ENCODE data around the gene MAGED4. TPM values are rescaled to one million over a fixed set of nuclear protein-coding genes. Genes with fewer than 3 reads are reported as not detected.
"Not testable (repeated sequence)": the region's sequence is repeated elsewhere in the genome, so short reads cannot be mapped to it uniquely, and the experiment has no call there.

MAGED4 gene
- total RNA-seq, 6 experiments from 2014 or later, result 0.18 to 1.0 (median 0.25) TPM; not detected in 3

DNA sequence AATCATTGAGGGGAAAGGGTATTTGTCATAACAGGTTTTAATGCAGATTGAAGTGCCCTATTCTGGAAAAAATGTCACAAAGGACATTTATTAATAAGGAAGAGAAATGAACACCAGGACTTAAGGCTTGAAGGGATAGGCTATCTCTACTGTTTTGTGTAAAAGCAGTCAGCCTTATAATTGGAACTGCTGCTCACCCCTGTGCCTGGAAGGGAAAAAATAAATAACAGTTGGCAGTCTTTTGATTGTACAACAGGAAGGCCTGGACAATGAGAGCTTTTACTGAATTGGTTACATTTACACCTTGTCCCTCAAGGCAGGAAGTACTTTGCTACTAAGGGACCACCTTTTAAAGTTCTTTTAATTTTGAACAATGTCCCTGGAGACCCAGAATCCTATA is 17.8 kb upstream of the MAGED4 start:
- Histone ChIP-seq H3K27me3 (peaks cover 0 to 4% of the 10 kb centered on the region in 2 donors), H3K9me3 (no peaks in the 10 kb centered on the region), H3K27ac (no peak overlapping the region), H3K36me3 (no peaks in the 10 kb centered on the region), H3K4me1 (no peaks in the 10 kb centered on the region), H3K4me3 (no peak overlapping the region)
- DNase-seq (no peak), ATAC-seq (no peak)
- no peak for TF ChIP-seq POLR2A (IDR thresholded peaks at IDR 0.05)
- TF ChIP-seq CTCF (IDR thresholded peaks at IDR 0.05), result no peak
- intact Hi-C loops (cut with DNase I), result no loop called here

GRCh38 chrX:52171055-52171454 is 13.6 kb upstream of the MAGED4 start:
- intact Hi-C loops (cut with DNase I); H3K27me3 ChIP-seq; H3K27ac ChIP-seq; H3K4me1 ChIP-seq; ATAC-seq; H3K9me3 ChIP-seq; H3K36me3 ChIP-seq; DNase-seq; H3K4me3 ChIP-seq: not testable (repeated sequence)
- WGBS (ENCODE audit: insufficient coverage, low coverage, low lambda C conversion rate, missing lambda C conversion rate), result 46% methylated on average over 6 of the region's 10 CpGs

GRCh38 chrX:52185078-52185453 is 378 bp downstream of the MAGED4 start:
- DNase-seq; H3K27ac ChIP-seq; H3K36me3 ChIP-seq; H3K9me3 ChIP-seq; H3K4me3 ChIP-seq; intact Hi-C loops (cut with DNase I); ATAC-seq; H3K4me1 ChIP-seq; H3K27me3 ChIP-seq: not testable (repeated sequence)
- WGBS (ENCODE audit: insufficient coverage, low coverage, low lambda C conversion rate, missing lambda C conversion rate), result no CpG with 5 or more reads among the region's 18 CpGs

GRCh38 chrX:52211405-52211804 is 26.7 kb downstream of the MAGED4 start:
- ATAC-seq; H3K36me3 ChIP-seq; H3K4me3 ChIP-seq; H3K27me3 ChIP-seq; intact Hi-C loops (cut with DNase I); DNase-seq; H3K9me3 ChIP-seq; H3K27ac ChIP-seq; H3K4me1 ChIP-seq: not testable (repeated sequence)
- no CpG with 5 or more reads among the region's 6 CpGs for WGBS (ENCODE audit: insufficient coverage, low coverage, low lambda C conversion rate, missing lambda C conversion rate)

DNA sequence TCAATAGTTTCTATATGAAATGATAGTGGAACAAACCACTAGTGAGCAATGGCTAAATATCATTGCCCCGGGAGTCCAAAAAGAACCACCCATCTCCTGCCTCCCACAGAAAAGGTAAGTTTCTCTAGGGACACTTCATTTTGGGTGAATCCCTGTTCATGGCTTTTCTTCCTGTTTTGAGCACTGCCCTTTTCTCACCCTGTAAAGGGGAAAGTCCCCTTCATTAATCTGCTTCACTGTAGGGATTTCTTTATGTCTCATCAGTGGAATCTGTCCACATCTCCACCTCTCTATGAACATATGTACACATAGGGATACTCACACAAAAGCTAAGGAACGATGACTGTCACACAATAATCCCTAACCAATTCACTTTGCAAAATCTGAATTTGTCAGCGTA is 28.6 kb downstream of the MAGED4 start:
- Histone ChIP-seq H3K9me3 (no peaks in the 10 kb centered on the region), H3K36me3 (no peaks in the 10 kb centered on the region), H3K27me3 (no peaks in the 10 kb centered on the region), H3K4me1 (no peaks in the 10 kb centered on the region), H3K27ac (no peak overlapping the region), H3K4me3 (no peak overlapping the region)
- intact Hi-C loops (cut with DNase I), result no loop called here
- TF ChIP-seq POLR2A (IDR thresholded peaks at IDR 0.05) (no peak), CTCF (IDR thresholded peaks at IDR 0.05) (no peak)
- DNase-seq (no peak), ATAC-seq (no peak)
- WGBS (ENCODE audit: insufficient coverage, low coverage, low lambda C conversion rate, missing lambda C conversion rate), result 57% methylated on average over 2 of the region's 3 CpGs

DNA sequence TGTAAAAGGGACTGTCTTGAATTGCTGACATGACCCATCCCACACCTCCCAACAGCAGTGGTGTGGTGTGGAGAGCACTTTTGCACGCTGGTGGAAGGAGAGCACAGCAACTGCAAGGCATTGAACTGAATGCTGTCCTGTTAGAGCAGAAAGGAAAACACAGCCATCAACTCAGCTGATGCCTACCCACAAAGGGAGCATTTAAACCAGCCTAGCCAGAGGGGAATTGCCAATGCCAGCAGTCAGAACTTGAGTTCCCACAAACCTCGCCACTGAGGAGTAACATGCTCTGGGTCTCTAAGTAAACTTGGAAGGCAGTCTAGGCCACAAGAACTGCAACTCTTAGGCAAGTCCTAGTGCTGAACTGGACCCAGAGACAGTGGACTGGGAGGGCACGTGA is 31.9 kb downstream of the MAGED4 start:
- ATAC-seq (no peak), DNase-seq (no peak)
- no peak for TF ChIP-seq CTCF (IDR thresholded peaks at IDR 0.05)
- TF ChIP-seq POLR2A (IDR thresholded peaks at IDR 0.05), result no peak
- 51% methylated on average over 2 of the region's 3 CpGs for WGBS (ENCODE audit: insufficient coverage, low coverage, low lambda C conversion rate, missing lambda C conversion rate)
- H3K27me3 ChIP-seq, result peaks cover 0 to 7% of the 10 kb centered on the region in 2 donors
- no peaks in the 10 kb centered on the region for H3K9me3 ChIP-seq
- H3K27ac ChIP-seq, result no peak overlapping the region
- no peaks in the 10 kb centered on the region for H3K4me1 ChIP-seq
- H3K36me3 ChIP-seq, result no peaks in the 10 kb centered on the region
- H3K4me3 ChIP-seq, result no peak overlapping the region
- intact Hi-C loops (cut with DNase I), result no loop called here
